GM21423 (cell line): ENCODE data around the gene LMOD2.

Experiments used
- ATAC-seq: cut with Tn5 transposase; IDR thresholded peaks from one replicate; pipeline ENCODE4 v1.9.1; 2021; ENCODE audit warnings: mild to moderate bottlenecking, moderate library complexity; ENCODE audit not compliant: unreplicated experiment

LMOD2 gene

DNA sequence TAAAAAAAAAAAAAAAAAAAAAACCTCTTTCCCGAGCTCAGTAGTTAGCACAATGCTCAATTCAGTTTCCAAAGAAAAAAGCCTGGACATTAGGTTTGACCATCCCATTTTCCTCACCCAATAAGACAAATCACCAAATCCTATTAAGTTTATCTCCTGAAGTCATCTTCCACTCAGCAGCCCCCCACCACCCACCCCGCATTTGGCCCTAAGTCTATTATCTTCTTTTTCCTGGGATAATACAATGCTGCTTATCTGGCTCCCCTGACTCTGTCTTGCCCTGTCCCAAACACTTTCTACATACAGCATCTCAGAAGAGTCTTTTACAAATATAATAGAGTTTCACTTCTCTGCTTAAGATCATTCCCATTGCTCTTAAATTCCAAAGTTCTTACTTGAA lies 17.8 kb upstream of the LMOD2 start:
- no peak for ATAC-seq

GRCh38 chr7:123639631-123640030 lies 16.0 kb upstream of the LMOD2 start:
- no peak for ATAC-seq

GRCh38 chr7:123640583-123640982 lies 15.1 kb upstream of the LMOD2 start:
- ATAC-seq: no peak

DNA sequence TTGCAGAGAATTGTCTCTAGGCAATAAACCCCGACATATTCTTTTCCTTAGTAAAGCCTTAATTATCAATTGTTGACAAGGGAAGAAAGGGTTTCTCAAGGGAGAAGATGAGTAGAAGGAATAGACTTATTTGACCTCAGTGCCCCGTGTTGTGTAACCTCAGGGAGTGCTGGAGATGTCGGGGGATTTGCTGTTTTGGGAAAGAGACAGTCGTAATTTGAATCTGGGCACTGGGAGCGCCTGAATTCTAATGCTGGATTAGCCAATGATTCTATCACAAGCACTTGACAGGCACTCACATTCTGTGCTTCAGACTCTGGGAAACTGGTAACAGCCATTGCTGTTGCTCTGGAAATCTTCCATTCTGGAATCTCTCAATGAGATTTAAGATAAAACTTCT lies 13.8 kb upstream of the LMOD2 start:
- no peak for ATAC-seq

- ATAC-seq: no peak
These were observed 11.9 kb upstream of the LMOD2 start for GRCh38 chr7:123643495-123644441.

- ATAC-seq: no peak
These were observed 10.2 kb upstream of the LMOD2 start for GRCh38 chr7:123645516-123645915.

DNA sequence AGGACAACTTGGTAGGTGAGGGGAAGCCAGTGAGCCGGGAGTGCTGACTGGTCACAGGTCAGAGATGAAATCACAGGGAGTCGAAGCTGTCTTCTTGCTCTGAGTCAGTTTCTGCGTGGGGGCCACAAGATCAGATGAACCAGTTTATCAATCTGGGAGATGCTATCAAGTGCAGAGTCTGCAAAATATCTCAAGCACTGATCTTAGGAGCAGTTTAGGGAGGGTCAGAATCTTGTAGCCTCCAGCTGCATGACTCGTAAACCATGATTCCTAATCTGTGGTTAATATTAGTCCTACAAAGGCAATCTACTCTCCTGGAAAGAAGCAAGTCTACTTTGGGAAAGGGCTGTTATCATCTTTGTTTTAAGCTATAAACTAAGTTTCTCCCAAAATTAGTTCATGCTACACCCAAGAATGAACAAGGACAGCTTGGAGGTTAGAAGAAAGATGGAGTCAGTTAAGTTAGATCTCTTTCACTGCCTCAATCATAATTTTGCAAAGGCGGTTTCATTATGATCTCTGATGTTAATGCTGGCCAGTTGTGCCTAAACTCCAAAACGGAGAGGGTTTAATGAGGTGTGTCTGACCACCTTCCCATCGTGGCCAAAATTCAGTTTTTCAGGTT lies 8.4 kb upstream of the LMOD2 start:
- no peak for ATAC-seq

- ATAC-seq: no peak
These were observed 5.7 kb upstream of the LMOD2 start for GRCh38 chr7:123649964-123650363.

GRCh38 chr7:123650595-123650994 lies 5.1 kb upstream of the LMOD2 start:
- no peak for ATAC-seq

DNA sequence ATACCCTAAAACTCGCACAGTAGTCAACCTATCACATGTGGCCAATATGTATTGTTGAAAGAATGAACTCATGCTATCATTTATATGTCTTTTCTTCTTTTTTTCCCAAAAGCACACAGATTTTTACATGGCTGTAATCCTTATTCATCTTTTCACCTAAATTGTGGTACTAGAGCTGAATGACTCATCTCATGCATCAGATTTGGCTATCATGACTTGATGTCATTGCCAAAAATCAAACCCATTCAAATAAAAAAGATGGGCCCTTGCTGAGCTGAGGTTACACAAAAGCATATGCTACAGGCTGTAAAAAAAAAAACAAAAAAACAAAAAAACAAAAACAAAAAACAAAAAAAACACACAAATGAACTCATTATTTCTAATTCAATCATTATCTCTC lies 3.3 kb upstream of the LMOD2 start:
- ATAC-seq: no peak

GRCh38 chr7:123653162-123653561 lies 2.5 kb upstream of the LMOD2 start:
- no peak for ATAC-seq

GRCh38 chr7:123656544-123657303 lies 1.1 kb downstream of the LMOD2 start:
- ATAC-seq: no peak

DNA sequence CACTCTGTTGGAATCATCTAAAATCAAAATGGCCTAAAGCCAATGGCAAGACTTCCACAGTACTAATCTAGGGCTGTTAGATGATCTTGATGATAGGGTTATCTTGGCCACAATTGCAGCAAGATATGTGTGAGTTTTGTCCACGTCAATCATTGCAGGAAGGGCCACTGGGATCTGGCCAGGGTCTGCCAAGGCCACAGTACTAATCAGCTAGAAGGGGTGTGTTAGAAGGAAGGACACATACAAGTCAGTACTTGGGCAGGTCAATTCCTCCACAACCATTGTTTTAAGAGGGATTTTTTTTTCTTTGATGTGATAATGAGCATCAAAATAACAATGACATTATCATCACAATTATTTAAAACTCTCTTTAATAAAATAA lies 1.6 kb downstream of the LMOD2 start:
- no peak for ATAC-seq

DNA sequence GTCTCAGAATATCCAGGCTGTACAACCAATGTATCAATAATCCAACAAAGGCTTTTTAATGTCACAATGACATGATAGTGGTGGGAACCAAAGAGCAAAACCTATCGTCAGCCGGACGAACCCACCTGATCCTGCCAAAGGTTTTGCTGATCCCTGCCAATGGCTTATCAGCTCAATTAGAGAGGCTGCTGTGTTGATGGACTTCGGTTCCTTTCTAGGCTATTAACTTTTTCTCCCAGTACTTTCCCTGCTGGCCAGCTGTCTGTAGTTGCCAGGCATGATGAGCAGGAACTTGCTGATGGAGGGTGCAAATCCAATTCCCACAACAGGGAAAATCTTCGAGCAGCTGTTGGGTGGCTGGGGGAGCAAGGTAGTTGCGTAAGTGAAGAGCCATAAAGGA lies 2.4 kb downstream of the LMOD2 start:
- no peak for ATAC-seq

- ATAC-seq: no peak
These were observed 5.1 kb downstream of the LMOD2 start for GRCh38 chr7:123660514-123661354.

GRCh38 chr7:123661765-123662164 lies 6.1 kb downstream of the LMOD2 start:
- ATAC-seq: no peak

GRCh38 chr7:123662293-123662692 lies 6.6 kb downstream of the LMOD2 start:
- ATAC-seq: no peak

DNA sequence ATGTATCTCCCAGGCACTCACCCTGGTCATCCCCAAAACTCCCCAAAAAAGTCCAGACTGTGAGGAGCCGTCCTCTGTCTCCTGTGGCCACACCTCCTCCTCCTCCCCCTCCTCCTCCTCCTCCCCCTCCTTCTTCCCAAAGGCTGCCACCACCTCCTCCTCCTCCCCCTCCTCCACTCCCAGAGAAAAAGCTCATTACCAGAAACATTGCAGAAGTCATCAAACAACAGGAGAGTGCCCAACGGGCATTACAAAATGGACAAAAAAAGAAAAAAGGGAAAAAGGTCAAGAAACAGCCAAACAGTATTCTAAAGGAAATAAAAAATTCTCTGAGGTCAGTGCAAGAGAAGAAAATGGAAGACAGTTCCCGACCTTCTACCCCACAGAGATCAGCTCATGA lies 7.1 kb downstream of the LMOD2 start:
- ATAC-seq: no peak

- no peak for ATAC-seq
These were observed 7.5 kb downstream of the LMOD2 start for GRCh38 chr7:123663200-123663599.

DNA sequence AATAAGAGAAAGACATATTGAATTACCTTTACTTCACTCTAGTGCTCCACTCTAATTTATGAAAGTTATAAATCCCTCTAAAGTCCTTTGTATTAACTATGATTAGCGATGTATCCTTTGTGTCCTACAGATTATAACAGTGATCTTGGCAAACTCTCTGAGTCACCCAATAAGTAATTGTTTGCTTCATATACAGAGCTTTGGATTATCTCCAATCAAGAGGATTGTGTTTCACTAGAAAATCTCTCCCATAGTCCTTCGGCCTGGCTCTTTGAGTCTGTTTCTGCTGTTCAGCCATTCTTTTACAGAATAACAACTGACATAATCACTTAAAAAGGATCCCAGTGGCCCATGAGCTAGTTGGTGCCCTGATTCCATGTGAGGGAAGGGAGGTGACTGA lies 9.5 kb downstream of the LMOD2 start:
- no peak for ATAC-seq

DNA sequence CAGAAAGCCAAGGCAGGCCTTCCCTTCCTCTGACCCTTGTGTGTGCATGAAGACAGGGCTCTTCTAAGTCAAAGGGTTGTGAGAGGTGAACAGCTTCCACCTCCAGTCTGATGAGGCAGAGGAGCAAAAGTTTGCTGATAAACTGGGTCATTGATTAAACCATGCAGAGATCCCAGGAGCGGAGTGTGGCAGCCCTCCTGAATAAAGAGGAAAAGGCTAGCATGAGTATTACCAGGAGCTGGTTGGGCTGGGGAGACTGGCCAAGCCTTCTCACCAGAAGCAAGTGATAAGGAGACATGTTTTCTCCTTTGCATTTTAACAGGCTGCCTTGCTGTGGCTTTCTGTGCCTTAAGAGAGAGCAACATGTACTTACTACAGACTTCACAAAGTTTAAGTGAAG lies 10.2 kb downstream of the LMOD2 start:
- no peak for ATAC-seq
